GM18951 (cell line): Measurements from ENCODE around the gene CD37.
A peak's percentile ranks its signal among the peaks of the same experiment; 100 is the strongest.

Source experiments
- POLR2A ChIP-seq: IDR thresholded peaks from 4 replicates; pipeline ENCODE4 v1.6.1; 2011; ENCODE audit warnings: mild to moderate bottlenecking; ENCODE audit not compliant: insufficient read length, insufficient read depth; ENCODE audit errors: extremely low read depth
- in situ Hi-C: fragments of 300-500 bp; cut with MboI; formaldehyde crosslinking; loops from one replicate; pipeline ENCODE4 v1.12.0; 2022; ENCODE audit warnings: low sequenced_read_pairs, mixed read lengths, inconsistent platforms; ENCODE audit not compliant: unreplicated experiment

Gene CD37

GRCh38 chr19:49336482-49337266 lies 1.5 kb downstream of the CD37 start:
- no peak for TF ChIP-seq POLR2A
- in situ Hi-C loops: no loop called here

DNA sequence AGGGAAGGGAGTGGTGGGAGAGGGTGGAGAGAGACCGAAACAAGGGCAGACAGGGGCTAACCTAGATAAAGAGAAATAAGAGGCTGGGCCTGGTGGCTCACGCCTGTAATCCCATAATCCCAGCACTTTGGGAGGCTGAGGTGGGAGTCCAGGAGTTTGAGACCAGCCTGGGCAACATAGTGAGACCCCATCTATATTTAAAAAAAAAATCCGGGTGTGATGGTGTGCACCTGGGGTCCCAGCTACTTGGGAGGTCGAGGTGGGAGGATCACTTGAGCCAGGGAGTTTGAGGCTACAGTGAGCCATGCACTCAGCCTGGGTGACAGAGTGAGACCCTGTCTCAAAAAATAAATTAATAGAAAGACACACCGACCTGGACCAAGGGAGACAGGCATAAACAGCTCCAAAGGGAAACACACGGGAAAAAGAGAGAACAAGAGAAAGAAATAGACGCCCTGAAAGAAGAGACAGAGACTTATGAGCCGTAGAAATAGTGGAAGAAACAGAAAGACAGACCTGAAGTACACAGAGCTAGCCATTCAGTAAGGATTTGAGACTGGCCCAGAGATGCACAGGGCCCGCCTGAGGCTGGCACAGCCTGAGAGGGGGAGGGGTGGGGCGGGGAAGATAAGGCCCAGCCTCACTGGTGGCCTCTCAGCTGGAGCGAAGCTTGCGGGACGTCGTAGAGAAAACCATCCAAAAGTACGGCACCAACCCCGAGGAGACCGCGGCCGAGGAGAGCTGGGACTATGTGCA lies 2.2 kb downstream of the CD37 start:
- in situ Hi-C loops: no loop called here
- no peak for TF ChIP-seq POLR2A

DNA sequence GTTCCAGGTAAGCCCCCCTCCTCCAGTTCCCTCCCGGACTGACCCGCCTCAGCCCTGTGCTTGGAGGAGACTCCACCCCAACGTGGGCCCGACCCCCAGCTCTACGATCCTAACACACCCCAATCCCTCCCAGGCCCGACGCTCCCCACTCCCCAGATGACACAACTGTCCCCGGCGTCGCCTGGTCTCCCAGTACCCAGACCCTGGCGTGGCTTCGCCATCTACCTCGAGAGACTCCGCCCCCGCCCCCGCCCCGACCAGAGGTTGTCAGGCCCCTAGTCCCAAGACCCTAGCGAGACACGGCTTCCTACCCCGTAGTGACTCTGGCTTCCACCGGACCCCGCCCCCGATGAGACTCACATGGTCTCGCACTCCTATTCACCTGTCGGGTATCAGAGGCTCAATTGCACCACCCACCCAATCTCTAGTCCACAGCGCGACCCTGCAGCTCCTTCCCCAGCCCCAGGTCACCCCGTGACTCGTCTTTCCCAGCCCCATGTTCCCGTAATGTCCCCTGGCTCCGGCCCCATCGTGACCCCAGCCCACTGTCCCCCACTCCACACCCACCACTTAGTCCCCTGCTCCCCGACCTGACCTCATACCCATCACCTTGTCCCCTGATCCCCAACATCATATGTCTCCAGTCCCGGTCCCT lies 2.9 kb downstream of the CD37 start:
- in situ Hi-C loops: no loop called here
- no peak for TF ChIP-seq POLR2A

GRCh38 chr19:49338691-49339300 lies 3.6 kb downstream of the CD37 start:
- in situ Hi-C loops: no loop called here
- no peak for TF ChIP-seq POLR2A

GRCh38 chr19:49339301-49340068 lies 4.3 kb downstream of the CD37 start:
- no peak for TF ChIP-seq POLR2A
- in situ Hi-C loops: no loop called here

GRCh38 chr19:49340069-49340864 lies 5.1 kb downstream of the CD37 start:
- in situ Hi-C loops: no loop called here
- TF ChIP-seq POLR2A: peak; percentile 25

- in situ Hi-C loops: no loop called here
- peak; percentile 31 for TF ChIP-seq POLR2A
Observed at GRCh38 chr19:49340865-49341718, 5.9 kb downstream of the CD37 start.

GRCh38 chr19:49342291-49342721 lies 7.1 kb downstream of the CD37 start:
- in situ Hi-C loops: no loop called here

GRCh38 chr19:49343123-49343522 lies 7.9 kb downstream of the CD37 start:
- in situ Hi-C loops: no loop called here
- TF ChIP-seq POLR2A: no peak

More at GRCh38 chr19:49342291-49342721, 7.1 kb downstream of the CD37 start:
- no peak for TF ChIP-seq POLR2A

GRCh38 chr19:49344505-49345423 lies 9.6 kb downstream of the CD37 start:
- in situ Hi-C loops: no loop called here
- no peak for TF ChIP-seq POLR2A

DNA sequence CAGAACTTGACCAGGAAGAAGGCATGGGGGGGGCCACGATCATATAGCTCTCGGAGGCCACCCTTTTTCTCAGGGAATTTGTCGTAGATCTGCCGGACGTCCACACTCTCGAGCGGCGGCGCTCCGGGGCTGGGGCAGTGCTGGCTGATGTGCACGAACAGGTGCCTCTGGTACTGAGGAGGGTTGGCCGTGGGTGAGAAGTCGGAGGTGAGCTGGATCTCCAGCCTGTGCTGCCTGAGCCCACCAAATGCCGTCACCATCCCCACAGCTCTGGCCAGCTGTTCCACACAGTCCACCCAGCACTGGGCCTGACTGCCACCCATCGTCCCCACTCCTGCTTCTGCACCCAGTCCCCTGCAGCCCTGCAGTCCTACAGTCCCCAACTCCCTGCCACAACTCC lies 12.0 kb downstream of the CD37 start:
- in situ Hi-C loops: no loop called here
- no peak for TF ChIP-seq POLR2A
